H1 (cell line): Measurements from ENCODE around the gene CTSK. TPM values are rescaled to one million over a fixed set of nuclear protein-coding genes. Genes with fewer than 3 reads are reported as not detected.

Source experiments
- CTCF ChIA-PET: fragments of 300-600 bp; sonication (Branson Sonifier 250); formaldehyde crosslinking; loops from one replicate; lab custom pipeline; 2021; ENCODE audit not compliant: partially characterized antibody; lab: Charles Lee
- POLR2A ChIA-PET: fragments of 300-600 bp; sonication (Branson Sonifier 250); formaldehyde crosslinking; loops from one replicate; lab custom pipeline; 2021; ENCODE audit warnings: inconsistent platforms; ENCODE audit not compliant: partially characterized antibody; lab: Charles Lee
- DNase-seq, 2 experiments: peaks; one replicate each; pipeline versions ENCODE4 v3.0.0 to v3.0.0-alpha.2; 2010 to 2022; ENCODE audit warnings: low spot score in 2 of 2, low read depth in 1 of 2, mixed read lengths in 1 of 2
- FAIRE-seq: peaks from 2 replicates; lab custom pipeline; 2011; peaks lifted over from hg19 to GRCh38; lab: Jason Lieb, UNC
- H2AFZ ChIP-seq: 2 replicates; pipeline ENCODE4 v1.8.1; 2012; ENCODE audit warnings: low read length, inconsistent platforms
- H2AK5ac ChIP-seq: 2 replicates; pipeline ENCODE4 v1.6.1; 2013; ENCODE audit warnings: low read depth, low read length
- H2BK120ac ChIP-seq: replicated peaks from 2 replicates; pipeline ENCODE3; 2013; ENCODE audit warnings: low read depth, low read length, inconsistent platforms
- H2BK12ac ChIP-seq: 2 replicates; pipeline ENCODE4 v1.6.1; 2013; ENCODE audit warnings: low read depth, low read length
- H2BK15ac ChIP-seq: 2 replicates; pipeline ENCODE4 v1.6.1; 2013; ENCODE audit warnings: low read length
- H2BK20ac ChIP-seq: 2 replicates; pipeline ENCODE4 v1.6.1; 2013; ENCODE audit warnings: low read length
- H2BK5ac ChIP-seq: 2 replicates; pipeline ENCODE4 v1.6.1; 2013; ENCODE audit warnings: low read depth, low read length
- H3K14ac ChIP-seq: 2 replicates; pipeline ENCODE4 v1.6.1; 2013; ENCODE audit warnings: inconsistent platforms; ENCODE audit not compliant: insufficient read length
- H3K18ac ChIP-seq: 2 replicates; pipeline ENCODE4 v1.6.1; 2013; ENCODE audit warnings: low read length; ENCODE audit errors: extremely low read depth
- H3K23ac ChIP-seq: 2 replicates; pipeline ENCODE4 v1.6.1; 2013; ENCODE audit warnings: inconsistent platforms; ENCODE audit not compliant: insufficient read length
- H3K23me2 ChIP-seq: 2 replicates; pipeline ENCODE4 v1.6.1; 2013; ENCODE audit warnings: low read depth, low read length
- H3K27ac ChIP-seq: 2 replicates; pipeline ENCODE4 v1.6.1; 2011; ENCODE audit warnings: low read depth, low read length, inconsistent platforms
- H3K27me3 ChIP-seq, 4 experiments: replicated peaks in 1 of 4; 1 replicate in 1 of 4; 2 replicates in 3 of 4; pipeline versions ENCODE4 v1.6.1 to v1.8.1; 2011 to 2013; ENCODE audit warnings: low read length in 3 of 4, mild to moderate bottlenecking in 3 of 4, inconsistent platforms in 2 of 4, mixed read lengths in 2 of 4, moderate library complexity in 1 of 4; ENCODE audit not compliant: control insufficient read depth in 3 of 4, insufficient read depth in 3 of 4; ENCODE audit errors: extremely low read depth in 1 of 4
- H3K36me3 ChIP-seq, 4 experiments: 2 replicates each; pipeline versions ENCODE4 v1.6.1 to v1.8.1; 2011 to 2013; ENCODE audit warnings: mild to moderate bottlenecking in 4 of 4, low read length in 3 of 4, moderate library complexity in 2 of 4, control low read depth in 1 of 4, inconsistent platforms in 1 of 4; ENCODE audit not compliant: insufficient read depth in 4 of 4, control insufficient read depth in 2 of 4
- H3K4ac ChIP-seq: replicated peaks from 2 replicates; pipeline ENCODE3; 2013; ENCODE audit warnings: low read length, low read depth, mixed read lengths, inconsistent platforms; ENCODE audit not compliant: insufficient read length
- H3K4me1 ChIP-seq, 4 experiments: replicated peaks in 1 of 4; 1 replicate in 1 of 4; 2 replicates in 3 of 4; pipeline versions ENCODE4 v1.6.1 to v1.8.1; 2011 to 2013; ENCODE audit warnings: low read length in 3 of 4, inconsistent platforms in 2 of 4, mixed read lengths in 1 of 4; ENCODE audit not compliant: insufficient read depth in 4 of 4, control insufficient read depth in 3 of 4
- H3K4me2 ChIP-seq, 2 experiments: 2 replicates each; pipeline versions ENCODE4 v1.6.1 to v1.8.1; 2011 to 2013; ENCODE audit warnings: low read depth in 2 of 2, low read length in 2 of 2, control low read depth in 1 of 2, inconsistent platforms in 1 of 2, mild to moderate bottlenecking in 1 of 2; ENCODE audit not compliant: insufficient read depth in 1 of 2
- H3K4me3 ChIP-seq, 4 experiments: fragments of 200-600, 300-600 bp in 1 of 4; sonication (generic), shearing (Covaris generic), sonication (Bioruptor Twin) in 1 of 4; 2 replicates each; pipeline versions ENCODE4 v1.5.1 to v1.8.1; 2011 to 2016; ENCODE audit warnings: low read length in 4 of 4, low read depth in 3 of 4, control low read depth in 2 of 4, inconsistent platforms in 2 of 4, mild to moderate bottlenecking in 2 of 4, mixed read lengths in 1 of 4, moderate library complexity in 1 of 4; ENCODE audit not compliant: insufficient read depth in 2 of 4; ENCODE audit errors: extremely low read depth in 1 of 4
- H3K56ac ChIP-seq: replicated peaks from 2 replicates; pipeline ENCODE3; 2013; ENCODE audit warnings: low read depth, mild to moderate bottlenecking, mixed read lengths, low read length, inconsistent platforms; ENCODE audit not compliant: insufficient read length
- H3K79me1 ChIP-seq: 2 replicates; pipeline ENCODE4 v1.6.1; 2013; ENCODE audit warnings: low read depth, low read length, control low read depth
- H3K79me2 ChIP-seq, 2 experiments: 2 replicates each; pipeline versions ENCODE4 v1.6.1 to v1.8.1; 2012 to 2013; ENCODE audit warnings: low read length in 2 of 2, mild to moderate bottlenecking in 2 of 2, inconsistent platforms in 1 of 2; ENCODE audit not compliant: insufficient read depth in 2 of 2, control insufficient read depth in 1 of 2
- H3K9ac ChIP-seq, 4 experiments: replicated peaks in 1 of 4; 1 replicate in 1 of 4; 2 replicates in 3 of 4; pipeline versions ENCODE4 v1.6.1 to v1.8.1; 2011 to 2013; ENCODE audit warnings: low read depth in 3 of 4, low read length in 3 of 4, control low read depth in 2 of 4, mild to moderate bottlenecking in 2 of 4, moderate library complexity in 2 of 4, inconsistent platforms in 1 of 4; ENCODE audit errors: extremely low read depth in 1 of 4
- H3K9me3 ChIP-seq, 2 experiments: 2 replicates each; pipeline versions ENCODE4 v1.6.1 to v1.8.1; 2012 to 2013; ENCODE audit warnings: mild to moderate bottlenecking in 2 of 2, moderate library complexity in 2 of 2, control low read depth in 1 of 2, inconsistent platforms in 1 of 2, low read depth in 1 of 2, low read length in 1 of 2, mixed read lengths in 1 of 2; ENCODE audit not compliant: insufficient read depth in 2 of 2
- H4K20me1 ChIP-seq, 2 experiments: replicated peaks in 1 of 2; 2 replicates each; pipeline versions ENCODE3 to v1.8.1; 2011 to 2013; ENCODE audit warnings: inconsistent platforms in 2 of 2, low read length in 2 of 2, mild to moderate bottlenecking in 1 of 2; ENCODE audit not compliant: insufficient read depth in 2 of 2, control insufficient read depth in 1 of 2
- H4K5ac ChIP-seq: 2 replicates; pipeline ENCODE4 v1.6.1; 2013; ENCODE audit warnings: low read length, low read depth, mixed read lengths, inconsistent platforms; ENCODE audit not compliant: insufficient read length
- H4K8ac ChIP-seq: 2 replicates; pipeline ENCODE4 v1.8.0; 2013; ENCODE audit warnings: mild to moderate bottlenecking, moderate library complexity, low read length, inconsistent platforms; ENCODE audit not compliant: insufficient read depth; ENCODE audit errors: extremely low read depth
- H4K91ac ChIP-seq: replicated peaks from 2 replicates; pipeline ENCODE3; 2013; ENCODE audit warnings: low read length, mixed read lengths, inconsistent platforms; ENCODE audit not compliant: insufficient read length
- ATF3 ChIP-seq: IDR thresholded peaks from 2 replicates; pipeline ENCODE4 v1.6.1; 2011; ENCODE audit warnings: low read depth, mild to moderate bottlenecking, low read length; ENCODE audit not compliant: insufficient read depth
- BACH1 ChIP-seq: IDR thresholded peaks from 2 replicates; pipeline ENCODE4 v1.6.1; 2012; ENCODE audit warnings: low read length, improper control_type of control experiment
- BRCA1 ChIP-seq: IDR thresholded peaks from 2 replicates; pipeline ENCODE4 v1.6.1; 2012; ENCODE audit warnings: low read depth, low read length, improper control_type of control experiment
- CHD1 ChIP-seq: IDR thresholded peaks from 2 replicates; pipeline ENCODE4 v1.6.1; 2012; ENCODE audit warnings: low read depth, low read length, improper control_type of control experiment
- CHD2 ChIP-seq: IDR thresholded peaks from 2 replicates; pipeline ENCODE4 v1.6.1; 2012; ENCODE audit warnings: low read length, improper control_type of control experiment
- CREB1 ChIP-seq: IDR thresholded peaks from 2 replicates; pipeline ENCODE4 v1.6.1; 2012; ENCODE audit warnings: inconsistent platforms
- CTBP2 ChIP-seq: IDR thresholded peaks from 2 replicates; pipeline ENCODE4 v1.7.0; 2011; ENCODE audit warnings: borderline replicate concordance, mild to moderate bottlenecking, moderate library complexity, mixed read lengths, low read length; ENCODE audit not compliant: insufficient read depth, insufficient read length
- EGR1 ChIP-seq: IDR thresholded peaks from 2 replicates; pipeline ENCODE4 v1.6.1; 2011; ENCODE audit warnings: low read depth, low read length, borderline replicate concordance
- GTF2F1 ChIP-seq: IDR thresholded peaks from 2 replicates; pipeline ENCODE4 v1.6.1; 2012; ENCODE audit warnings: low read depth, low read length, improper control_type of control experiment, borderline replicate concordance
- HDAC2 ChIP-seq, 2 experiments: fragments of 300-600 bp in 1 of 2; sonication (generic) in 1 of 2; IDR thresholded peaks; 2 replicates each; pipeline ENCODE4 v1.6.1; 2011 to 2012; ENCODE audit warnings: low read depth in 2 of 2, low read length in 2 of 2, mild to moderate bottlenecking in 2 of 2, moderate library complexity in 2 of 2, borderline replicate concordance in 1 of 2, inconsistent platforms in 1 of 2
- POLR2A ChIP-seq, 2 experiments: IDR thresholded peaks; 1 replicate in 1 of 2; 2 replicates in 1 of 2; pipeline ENCODE4 v1.6.1; 2011; ENCODE audit warnings: low read depth in 2 of 2, low read length in 2 of 2, mild to moderate bottlenecking in 2 of 2; ENCODE audit errors: control extremely low read depth in 1 of 2
- RBBP5 ChIP-seq: IDR thresholded peaks from 2 replicates; pipeline ENCODE4 v1.7.1; 2012; ENCODE audit warnings: low read depth, mild to moderate bottlenecking, inconsistent platforms, low read length, moderate library complexity, borderline replicate concordance
- SIN3A ChIP-seq, 2 experiments: IDR thresholded peaks in 1 of 2; conservative IDR thresholded peaks in 1 of 2; 2 replicates each; pipeline ENCODE4 v1.6.1; 2011 to 2012; ENCODE audit warnings: low read length in 2 of 2, improper control_type of control experiment in 1 of 2, low read depth in 1 of 2, mild to moderate bottlenecking in 1 of 2
- SIRT6 ChIP-seq: IDR thresholded peaks from one replicate; pipeline ENCODE4 v1.7.1; 2012; ENCODE audit warnings: low read length, inconsistent platforms
- TCF12 ChIP-seq: IDR thresholded peaks from 2 replicates; pipeline ENCODE4 v1.6.1; 2011; ENCODE audit warnings: low read depth, mild to moderate bottlenecking, low read length
- WGBS, 2 experiments: shearing (Covaris generic) in 1 of 2; methylation state at CpG; one replicate each; pipeline versions ENCODE4 v1.1.6 to v1.1.7; 2013 to 2015; ENCODE audit warnings: low lambda C conversion rate in 2 of 2, mixed read lengths in 2 of 2, inconsistent platforms in 1 of 2, low coverage in 1 of 2, missing lambda C conversion rate in 1 of 2; ENCODE audit not compliant: insufficient replicate concordance in 2 of 2, insufficient coverage in 1 of 2, insufficient read length in 1 of 2; ENCODE audit errors: extremely low coverage in 1 of 2, missing lambda C conversion rate in 1 of 2; 5-methylcytosine and 5-hydroxymethylcytosine counted together
- polyA plus RNA-seq, 7 experiments: library from polyadenylated mRNA; depleted of rRNA in 3 of 7; stranded (reverse) in 5 of 7; unstranded in 2 of 7; fragments of >200 nt in 5 of 7; fragments of 200-250 nt in 2 of 7; gene quantifications; 1 replicate in 5 of 7; 2 replicates in 1 of 7; 4 replicates in 1 of 7; pipeline versions ENCODE4 v1.2.1 to v1.2.3, GENCODE V29; 2011 to 2013; ENCODE audit warnings: missing spikeins in 2 of 7, mixed read lengths in 2 of 7
- total RNA-seq: library from RNA; stranded (reverse); fragmentation: NEBNext Ultra II Directional; extraction: Animal tissue kit (Norgen Biotek cat#: 25700); gene quantifications from 2 replicates; pipeline ENCODE4 v1.2.1, GENCODE V29; 2021

Gene CTSK
- total and polyA plus RNA-seq, 2 of the 8 experiments (the other 6 are each of a cell fraction or from before 2014, with no cell fraction given), result 2.7 to 4.2 TPM

DNA sequence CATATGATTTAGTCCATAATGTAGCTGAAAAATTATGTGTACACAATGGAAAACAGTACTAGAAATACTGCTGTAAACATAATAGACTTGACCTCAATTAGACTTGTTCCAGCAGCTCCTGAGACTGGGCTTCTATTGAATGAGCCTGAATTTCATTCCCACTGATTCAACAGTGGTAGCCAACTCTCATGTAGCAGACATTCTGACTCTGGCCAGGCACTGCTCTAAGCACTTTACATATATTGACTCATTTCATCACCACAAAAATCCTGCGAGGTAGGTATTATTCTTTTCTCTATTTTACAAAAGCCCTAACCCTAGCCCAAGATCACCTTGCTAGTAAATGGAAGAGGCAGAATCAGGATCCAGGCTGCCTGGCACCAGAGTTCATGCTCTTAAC lies 29.7 kb downstream of the CTSK start:
- Histone ChIP-seq H3K27me3 (no peaks in the 10 kb centered on the region), H3K4me1 (no peaks in the 10 kb centered on the region), H2AFZ (no peak overlapping the region), H3K79me1 (no peaks in the 10 kb centered on the region), H2BK20ac (no peak overlapping the region), H4K91ac (no peak overlapping the region), H3K9me3 (peaks cover 0 to 6% of the 10 kb centered on the region in 2 experiments; a peak in 2 of 4 replicates), H3K4me3 (no peak overlapping the region), H3K23me2 (no peaks in the 10 kb centered on the region), H3K79me2 (no peaks in the 10 kb centered on the region), H4K20me1 (no peaks in the 10 kb centered on the region), H2BK15ac (no peak overlapping the region), H2BK5ac (no peak overlapping the region), H4K5ac (no peak overlapping the region), H3K9ac (no peak overlapping the region), H3K23ac (no peak overlapping the region), H2AK5ac (no peak overlapping the region), H3K27ac (no peak overlapping the region), H2BK12ac (no peak overlapping the region), H3K36me3 (no peaks in the 10 kb centered on the region), H2BK120ac (no peak overlapping the region), H3K4me2 (no peak overlapping the region), H3K56ac (no peak overlapping the region), H3K18ac (no peak overlapping the region), H3K4ac (no peak overlapping the region), H4K8ac (no peak overlapping the region), H3K14ac (no peak overlapping the region)
- FAIRE-seq, result no peak
- POLR2A ChIA-PET, result no interaction called here
- DNase-seq, result no peak
- CTCF ChIA-PET, result no interaction called here
- WGBS, 2 experiments, result 88% methylated on average over 1 of the region's 1 CpG; no CpG with 5 or more reads in 1 of the 2 experiments
- TF ChIP-seq CHD2, result no peak
- TF ChIP-seq SIRT6, result no peak
- no peak for TF ChIP-seq HDAC2 (IDR thresholded peaks at IDR 0.05; ENCODE audit: borderline replicate concordance in 1 of 2, low read depth in 2 of 2, low read length in 2 of 2)
- TF ChIP-seq TCF12, result no peak
- no peak for TF ChIP-seq BRCA1
- TF ChIP-seq RBBP5, result no peak
- no peak for TF ChIP-seq ATF3
- TF ChIP-seq CTBP2, result no peak
- TF ChIP-seq CREB1, result no peak
- TF ChIP-seq POLR2A (IDR thresholded peaks at IDR 0.05; ENCODE audit: control extremely low read depth in 1 of 2, low read depth in 2 of 2, low read length in 2 of 2), result no peak
- no peak for TF ChIP-seq CHD1
- no peak for TF ChIP-seq GTF2F1
- TF ChIP-seq SIN3A (conservative IDR thresholded peaks at IDR 0.05 in 1 of 2, IDR thresholded peaks at IDR 0.05 in 1 of 2; ENCODE audit: low read depth in 1 of 2, low read length in 2 of 2), result no peak
- TF ChIP-seq EGR1, result no peak
- TF ChIP-seq BACH1, result no peak
